ENCODE measurements around the gene SYPL2. TPM values are rescaled to one million over a fixed set of nuclear protein-coding genes. Genes with fewer than 3 reads are reported as not detected.

Gene SYPL2
- total and polyA plus RNA-seq, 2 donors (not counting 3 experiments of a cell fraction or from before 2014, with no cell fraction given): not detected

- no peaks in the 10 kb centered on the region for H3K36me3 ChIP-seq (ENCODE audit: control insufficient read depth in 2 of 2, extremely low read depth in 1 of 2, insufficient read depth in 2 of 2, low read length in 2 of 2)
- H3K9me3 ChIP-seq (replicated peaks; ENCODE audit: control insufficient read depth, insufficient read depth, low read length): no peaks in the 10 kb centered on the region
- H3K9me1 ChIP-seq (replicated peaks; ENCODE audit: control insufficient read depth, extremely low read depth, insufficient read depth, low read length): no peaks in the 10 kb centered on the region
- FAIRE-seq (no peak), DNase-seq (ENCODE audit: low read depth, low spot score) (no peak)
- ChIA-PET CTCF (interaction anchor here (1.2 kb wide), 1 partner anchor 9 kb away, joined by 3 read pairs; no protein-coding TSS in a partner anchor), POLR2A (no interaction called here)
- H2AFZ ChIP-seq (ENCODE audit: low read depth, low read length): no peak overlapping the region
- H3K27ac ChIP-seq (ENCODE audit: insufficient read depth, low read depth, low read length): no peak overlapping the region
- H3K27me3 ChIP-seq (ENCODE audit: control insufficient read depth in 2 of 2, insufficient read depth in 2 of 2, low read length in 2 of 2): peaks cover 32% of the 10 kb centered on the region in 2 experiments
- H3K9ac ChIP-seq (replicated peaks; ENCODE audit: extremely low read depth, insufficient read depth, low read length): no peak overlapping the region
- H3K4me1 ChIP-seq (ENCODE audit: control insufficient read depth, extremely low read depth, insufficient read depth, low read length): peaks cover 6% of the 10 kb centered on the region
- no peaks in the 10 kb centered on the region for H4K20me1 ChIP-seq (replicated peaks; ENCODE audit: control insufficient read depth, extremely low read depth, insufficient read depth, low read length)
- no peaks in the 10 kb centered on the region for H3K79me2 ChIP-seq (ENCODE audit: control insufficient read depth, insufficient read depth, low read length)
- intact Hi-C loops (cut with micrococcal nuclease) (no loop called here), dilution Hi-C loops (cut with MboI; ENCODE audit: extremely low pct_ligation_motif_present, low sequenced_read_pairs) (no loop called here)
- H3K4me2 ChIP-seq (ENCODE audit: insufficient read depth, low read length): no peak overlapping the region
- TF ChIP-seq CTCF (IDR thresholded peaks at IDR 0.05; ENCODE audit: extremely low read depth in 1 of 2, insufficient read depth in 1 of 2, low read depth in 1 of 2, low read length in 2 of 2) (no peak), MYC (IDR thresholded peaks at IDR 0.05; ENCODE audit: low read depth, low read length) (no peak), POLR2AphosphoS5 (IDR thresholded peaks at IDR 0.05; ENCODE audit: insufficient read depth, low read depth, low read length) (no peak), FOS (IDR thresholded peaks at IDR 0.05; ENCODE audit: borderline replicate concordance, insufficient read depth, low read length) (no peak), JUN (IDR thresholded peaks at IDR 0.05; ENCODE audit: borderline replicate concordance, insufficient read depth, insufficient read length, low read depth) (no peak), POLR2A (IDR thresholded peaks at IDR 0.05; ENCODE audit: low read depth, low read length) (no peak), EZH2 (IDR thresholded peaks at IDR 0.05; ENCODE audit: borderline replicate concordance, low read depth, low read length, severe bottlenecking) (no peak), GATA2 (IDR thresholded peaks at IDR 0.05; ENCODE audit: insufficient read depth, insufficient read length, low read depth, low read length) (no peak)
- TF ChIP-seq, protein P1, sequence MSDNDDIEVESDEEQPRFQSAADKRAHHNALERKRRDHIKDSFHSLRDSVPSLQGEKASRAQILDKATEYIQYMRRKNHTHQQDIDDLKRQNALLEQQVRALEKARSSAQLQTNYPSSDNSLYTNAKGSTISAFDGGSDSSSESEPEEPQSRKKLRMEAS (IDR thresholded peaks at IDR 0.05; ENCODE audit: insufficient read depth, insufficient read length): no peak
- no TSS peak for BruUV-seq (replicated peaks)
- H3K4me3 ChIP-seq (replicated peaks in 1 of 3; ENCODE audit: insufficient read depth in 1 of 3, low read depth in 1 of 3, low read length in 3 of 3): no peak overlapping the region
These were observed 12.5 kb downstream of the SYPL2 start for GRCh38 chr1:109478806-109479205.
